ENCODE results near the gene MBTPS2.

DNA sequence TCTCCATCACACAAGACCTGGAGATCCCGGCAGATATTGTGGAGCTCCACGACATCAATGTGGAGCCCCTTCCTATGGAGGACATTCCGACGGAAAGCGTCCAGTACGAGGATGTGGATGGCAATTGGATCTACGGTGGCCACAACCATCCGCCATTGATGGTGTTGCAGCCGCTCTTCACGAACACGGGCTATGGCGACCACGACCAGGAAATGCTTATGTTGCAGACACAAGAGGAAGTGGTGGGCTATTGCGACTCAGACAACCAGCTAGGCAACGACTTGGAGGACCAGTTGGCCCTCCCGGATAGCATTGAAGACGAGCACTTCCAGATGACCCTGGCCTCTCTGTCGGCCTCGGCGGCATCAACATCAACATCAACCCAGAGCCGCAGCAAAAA is 17.1 kb downstream of the MBTPS2 start:
- no peak for TF ChIP-seq POLR2AphosphoS5 (IDR thresholded peaks at IDR 0.05)
- TF ChIP-seq, protein P1, sequence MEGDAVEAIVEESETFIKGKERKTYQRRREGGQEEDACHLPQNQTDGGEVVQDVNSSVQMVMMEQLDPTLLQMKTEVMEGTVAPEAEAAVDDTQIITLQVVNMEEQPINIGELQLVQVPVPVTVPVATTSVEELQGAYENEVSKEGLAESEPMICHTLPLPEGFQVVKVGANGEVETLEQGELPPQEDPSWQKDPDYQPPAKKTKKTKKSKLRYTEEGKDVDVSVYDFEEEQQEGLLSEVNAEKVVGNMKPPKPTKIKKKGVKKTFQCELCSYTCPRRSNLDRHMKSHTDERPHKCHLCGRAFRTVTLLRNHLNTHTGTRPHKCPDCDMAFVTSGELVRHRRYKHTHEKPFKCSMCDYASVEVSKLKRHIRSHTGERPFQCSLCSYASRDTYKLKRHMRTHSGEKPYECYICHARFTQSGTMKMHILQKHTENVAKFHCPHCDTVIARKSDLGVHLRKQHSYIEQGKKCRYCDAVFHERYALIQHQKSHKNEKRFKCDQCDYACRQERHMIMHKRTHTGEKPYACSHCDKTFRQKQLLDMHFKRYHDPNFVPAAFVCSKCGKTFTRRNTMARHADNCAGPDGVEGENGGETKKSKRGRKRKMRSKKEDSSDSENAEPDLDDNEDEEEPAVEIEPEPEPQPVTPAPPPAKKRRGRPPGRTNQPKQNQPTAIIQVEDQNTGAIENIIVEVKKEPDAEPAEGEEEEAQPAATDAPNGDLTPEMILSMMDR (IDR thresholded peaks at IDR 0.05), result no peak
- no peak for TF ChIP-seq POLR2A (IDR thresholded peaks at IDR 0.05)
